CD4-positive, alpha-beta T cell treated with Interleukin-17A for 4 hours (primary cell): ENCODE data around the gene NDUFC1.
"Not testable (repeated sequence)": the region's sequence is repeated elsewhere in the genome, so short reads cannot be mapped to it uniquely, and the experiment has no call there.

Experiments
- DNase-seq: peaks from one replicate; pipeline ENCODE4 v3.0.0-alpha.2; 2020; ENCODE audit warnings: mixed read lengths

Gene NDUFC1

DNA sequence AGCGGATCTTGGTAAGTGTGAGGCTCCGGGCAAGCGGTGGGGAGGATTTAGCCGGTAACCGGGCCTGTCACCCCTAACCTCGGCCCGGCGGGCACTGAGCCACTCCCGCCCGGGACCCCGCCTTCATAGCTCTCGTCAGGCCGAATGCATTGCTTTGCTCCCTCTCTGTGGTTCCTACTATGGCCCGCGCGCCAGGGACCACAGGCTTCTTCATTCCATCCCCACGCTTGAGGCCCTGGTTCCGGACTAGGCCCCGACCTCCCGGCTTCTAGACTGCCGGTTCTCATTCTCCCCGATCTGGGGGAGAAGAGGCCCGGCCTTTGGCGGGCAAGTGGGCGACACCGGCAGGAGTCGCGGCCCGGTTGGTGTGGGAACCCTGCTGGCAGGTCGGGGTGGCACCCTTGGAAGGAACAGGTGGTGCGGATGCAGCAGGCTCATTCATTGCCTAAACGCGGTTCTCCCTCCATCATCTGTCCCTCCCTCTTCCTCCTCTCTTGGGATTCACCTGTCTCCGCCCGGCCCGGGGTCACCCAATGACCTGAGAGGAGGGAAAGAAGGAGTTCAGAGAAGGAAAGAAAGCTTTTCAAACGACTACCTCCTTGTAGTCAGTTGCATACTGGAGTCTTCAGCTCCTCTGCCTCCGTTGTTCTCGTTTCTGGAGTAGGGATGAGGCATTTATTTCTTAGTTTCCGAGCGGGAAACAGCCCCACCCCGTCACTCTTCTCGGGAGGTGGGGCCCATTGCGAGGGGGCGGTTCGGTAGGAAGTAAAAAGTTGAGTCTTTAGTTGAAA is at the start of gene NDUFC1:
Gene NDUFC1, minus strand, starts transcription at position 657 of the 791 bp plus-strand sequence. CDS start 6,679 bp downstream, outside the sequence.
- DNase-seq, result peak; percentile 65

DNA sequence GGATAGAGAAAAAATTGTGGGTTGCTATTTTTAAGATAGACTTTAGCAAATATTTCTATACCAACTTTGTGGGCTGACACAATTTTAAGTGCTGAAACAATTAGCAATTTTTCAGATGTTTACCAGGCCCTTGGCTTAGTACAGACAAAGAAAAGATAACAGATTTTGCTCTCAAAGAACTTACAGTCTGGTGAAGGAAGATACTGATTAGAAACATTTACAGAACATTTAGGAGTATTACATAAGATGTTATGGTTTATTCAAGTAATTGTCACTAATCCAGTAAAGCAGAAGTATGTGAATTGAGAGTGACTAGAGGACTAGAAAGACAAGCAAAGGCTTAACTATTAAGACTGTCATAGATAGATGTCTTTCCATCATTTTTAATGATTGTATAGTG is 35.3 kb upstream of the NDUFC1 start:
- no peak for DNase-seq

DNA sequence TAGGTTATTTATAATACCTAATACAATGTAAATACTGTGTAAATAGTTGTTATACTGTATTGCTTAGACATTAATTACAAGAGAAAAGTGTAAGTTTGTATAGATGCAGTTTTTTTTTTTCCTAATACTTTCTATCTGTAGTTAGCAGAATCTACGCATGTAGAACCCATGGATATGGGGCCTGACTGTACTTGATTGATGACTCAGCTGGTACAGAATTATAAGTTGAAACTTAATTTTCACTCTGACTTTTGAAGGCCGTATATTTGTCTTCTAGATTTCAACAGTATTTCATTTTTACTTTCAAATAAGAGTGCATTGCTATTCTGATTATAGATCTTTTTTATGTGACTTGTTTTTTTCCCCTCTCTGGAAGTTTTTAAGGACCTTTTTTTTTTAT is 30.8 kb upstream of the NDUFC1 start:
- no peak for DNase-seq

DNA sequence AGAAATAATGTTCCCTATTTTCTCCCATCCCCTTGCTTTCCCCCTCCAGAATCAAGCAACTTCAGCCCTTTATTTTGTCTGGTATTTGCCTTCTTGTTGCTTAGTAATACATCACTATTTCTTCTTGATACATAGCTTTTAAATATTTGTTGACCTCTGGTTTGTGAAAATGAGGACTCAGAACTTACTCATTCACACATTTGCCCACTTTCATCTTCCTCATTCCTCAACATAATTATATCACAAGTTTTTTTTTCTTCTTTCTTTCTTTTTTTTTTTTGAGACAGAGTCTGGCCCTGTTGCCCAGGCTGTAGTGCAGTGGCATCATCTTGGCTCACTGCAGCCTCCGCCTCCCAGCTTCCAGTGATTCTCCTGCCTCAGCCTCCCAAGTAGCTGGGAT is 28.9 kb upstream of the NDUFC1 start:
- DNase-seq, result no peak

DNA sequence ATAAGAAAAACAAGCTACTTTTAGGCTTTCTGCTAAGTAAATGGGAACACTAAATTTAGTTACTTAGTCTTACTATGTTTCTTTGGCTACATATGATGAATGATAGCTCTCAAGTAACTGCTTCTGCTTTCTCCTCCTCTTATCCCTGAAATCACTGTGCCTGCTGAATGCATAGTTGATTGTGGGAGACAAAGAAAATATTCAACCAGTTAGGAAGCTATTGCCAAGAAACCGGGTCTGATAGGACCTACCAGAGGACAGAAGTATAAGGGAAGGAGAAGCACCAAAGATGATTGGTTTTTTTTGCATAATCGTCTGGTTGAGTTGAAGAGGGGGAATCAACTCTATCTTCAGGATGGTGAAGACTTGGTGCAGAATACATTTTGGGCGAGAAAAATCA is 28.0 kb upstream of the NDUFC1 start:
- DNase-seq, result no peak

DNA sequence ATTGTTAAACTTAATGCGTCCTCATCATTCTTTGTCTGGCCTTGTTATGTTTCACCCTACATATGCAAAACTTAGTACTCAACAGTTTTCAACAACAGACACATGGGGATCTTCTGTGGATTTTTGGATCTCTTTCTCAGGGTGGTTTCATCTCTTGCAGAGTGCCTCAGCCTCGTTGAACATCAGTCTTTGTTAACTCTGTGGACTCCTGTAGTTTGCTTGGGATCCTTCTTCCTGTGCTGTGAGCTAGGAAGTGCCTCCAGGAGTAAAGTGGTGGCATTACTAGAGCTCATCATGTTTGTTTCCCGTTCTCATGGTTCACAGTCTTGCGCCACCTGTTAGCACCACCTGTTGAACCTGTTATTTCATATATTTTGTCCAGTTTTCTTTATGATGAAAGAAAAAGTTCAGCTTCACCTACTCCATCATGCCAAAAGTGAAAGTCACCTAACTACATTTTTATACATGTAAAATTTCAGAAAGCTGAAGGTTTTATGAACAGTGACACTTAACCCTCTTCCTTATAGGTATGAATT is 27.5 kb upstream of the NDUFC1 start:
- DNase-seq, result no peak

DNA sequence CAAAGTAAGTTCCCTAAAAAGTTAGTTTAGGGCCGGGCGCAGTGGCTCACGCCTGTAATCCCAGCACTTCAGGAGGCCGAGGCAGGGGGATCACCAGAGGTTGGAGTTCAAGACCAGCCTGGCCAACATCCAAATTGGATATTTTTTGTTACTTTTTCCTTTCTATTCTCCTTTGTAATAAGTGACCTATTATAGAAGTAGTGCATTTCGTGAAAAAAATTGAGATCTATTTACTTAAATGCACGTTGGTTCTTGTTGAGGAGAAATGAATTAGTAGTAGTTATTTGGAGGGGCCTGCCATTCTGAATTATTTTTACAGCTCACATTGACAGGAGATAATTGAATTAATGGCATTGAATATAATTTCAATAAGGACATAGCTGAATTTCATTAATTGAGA is 22.3 kb upstream of the NDUFC1 start:
- no peak for DNase-seq

DNA sequence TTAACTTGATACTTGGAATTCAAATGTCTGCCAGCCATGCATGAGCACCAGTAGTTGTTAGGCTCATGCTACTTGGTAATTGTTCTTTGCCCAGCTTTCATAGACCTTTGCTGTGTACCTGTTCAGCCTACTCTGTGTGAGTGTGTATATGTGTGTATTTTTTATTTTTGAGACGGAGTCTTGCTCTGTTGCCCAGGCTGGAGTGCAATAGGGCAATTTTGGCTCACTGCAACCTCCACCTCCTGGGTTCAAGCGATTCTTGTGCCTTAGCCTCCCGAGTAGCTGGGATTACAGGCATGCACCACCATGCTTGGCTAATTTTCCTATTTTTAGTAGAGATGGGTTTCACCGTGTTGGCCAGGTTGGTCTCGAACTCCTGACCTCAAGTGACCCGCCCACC is 20.3 kb upstream of the NDUFC1 start:
- DNase-seq, result not testable (repeated sequence)

DNA sequence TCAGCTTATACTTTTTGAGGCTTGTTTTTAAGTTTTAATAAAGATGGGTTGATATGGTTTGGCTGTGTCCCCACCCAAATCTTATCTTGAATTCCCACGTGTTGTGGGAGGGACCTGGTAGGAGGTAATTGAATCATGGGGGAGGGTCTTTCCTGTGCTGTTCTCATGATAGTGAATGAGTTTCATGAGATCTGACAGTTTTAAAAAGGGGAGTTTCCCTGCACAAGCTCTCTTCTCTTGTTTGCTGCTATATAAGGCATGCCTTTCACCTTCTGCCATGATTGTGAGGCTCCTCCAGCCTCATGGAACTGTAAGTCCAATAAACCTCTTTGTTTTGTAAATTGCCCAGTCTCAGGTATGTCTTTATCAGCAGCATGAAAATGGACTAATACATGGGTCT is 19.8 kb upstream of the NDUFC1 start:
- not testable (repeated sequence) for DNase-seq

DNA sequence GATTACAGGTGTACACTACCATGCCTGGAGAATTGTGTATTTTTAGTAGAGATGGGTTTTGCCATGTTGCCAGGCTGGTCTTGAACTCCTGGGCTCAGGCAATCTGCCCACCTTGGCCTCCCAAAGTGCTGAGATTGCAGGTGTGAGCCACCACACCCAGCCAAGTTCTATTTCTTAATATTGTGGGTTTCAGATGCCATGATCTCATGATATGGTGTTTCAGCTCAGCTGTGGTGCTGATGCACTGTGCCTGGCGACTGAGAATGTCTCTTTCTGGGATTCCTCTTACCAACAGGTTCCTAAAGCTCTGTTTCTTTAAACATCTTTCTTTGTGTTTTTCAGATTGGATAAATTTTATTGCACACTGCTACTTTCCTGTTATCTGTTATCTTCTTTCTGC is 17.3 kb upstream of the NDUFC1 start:
- no peak for DNase-seq

DNA sequence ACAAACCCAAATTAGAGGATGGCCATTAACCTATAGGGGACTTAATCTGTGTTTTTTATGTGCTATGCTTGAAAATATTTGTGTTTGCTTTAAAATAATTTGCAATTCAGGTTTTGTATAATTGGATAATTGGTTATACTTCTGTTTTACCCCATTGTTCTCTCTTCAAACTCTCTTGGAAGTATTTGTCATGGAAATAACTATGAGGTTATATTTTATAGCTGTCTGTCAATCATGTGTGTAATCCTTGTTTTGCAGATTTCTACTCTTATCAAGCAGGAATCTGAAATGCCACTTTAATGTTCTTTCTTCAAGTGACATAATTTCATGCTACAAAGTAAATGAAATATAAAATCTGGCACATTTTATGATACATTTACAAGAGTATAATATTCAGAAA is 15.4 kb upstream of the NDUFC1 start:
- DNase-seq, result no peak

DNA sequence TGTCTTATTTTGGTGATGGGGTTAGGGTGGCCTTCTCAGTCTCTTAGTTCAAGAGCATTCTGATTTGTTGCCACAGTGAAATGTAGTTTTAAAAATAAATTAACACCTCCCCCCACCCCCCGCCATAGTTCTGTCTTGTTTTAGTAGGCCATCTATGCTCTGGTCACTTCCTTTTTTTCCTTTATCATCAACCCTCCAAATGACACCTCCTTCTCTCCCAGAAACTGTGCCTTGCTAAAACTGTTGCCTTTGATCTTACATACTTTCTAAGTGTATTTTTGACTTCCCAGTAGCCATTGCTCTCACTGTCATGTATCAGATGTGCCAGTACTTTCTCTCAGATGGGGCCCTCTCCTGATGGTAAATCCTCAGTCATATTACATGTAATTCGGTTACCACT is 14.5 kb upstream of the NDUFC1 start:
- DNase-seq, result no peak

DNA sequence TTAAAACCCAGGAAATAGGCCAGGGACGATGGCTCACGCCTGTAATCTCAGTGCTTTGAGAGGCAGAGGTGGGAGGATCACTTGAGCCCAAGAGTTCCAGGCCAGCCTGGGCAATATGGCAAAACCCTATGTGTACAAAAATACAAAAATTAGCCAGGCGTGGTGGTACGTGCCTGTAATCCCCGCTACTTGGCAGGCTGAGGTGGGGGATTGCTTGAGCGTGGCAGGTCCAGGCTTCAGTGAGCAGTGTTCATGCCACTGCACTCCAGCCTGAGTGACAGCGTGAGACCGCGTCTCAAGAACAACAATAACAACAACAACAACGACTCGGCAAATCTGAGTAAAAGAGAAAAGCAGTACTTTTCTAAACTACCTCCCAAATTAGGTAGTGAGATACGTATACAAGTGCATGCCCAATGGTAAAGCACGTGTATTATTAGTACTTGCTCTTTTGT is 13.0 kb upstream of the NDUFC1 start:
- no peak for DNase-seq

DNA sequence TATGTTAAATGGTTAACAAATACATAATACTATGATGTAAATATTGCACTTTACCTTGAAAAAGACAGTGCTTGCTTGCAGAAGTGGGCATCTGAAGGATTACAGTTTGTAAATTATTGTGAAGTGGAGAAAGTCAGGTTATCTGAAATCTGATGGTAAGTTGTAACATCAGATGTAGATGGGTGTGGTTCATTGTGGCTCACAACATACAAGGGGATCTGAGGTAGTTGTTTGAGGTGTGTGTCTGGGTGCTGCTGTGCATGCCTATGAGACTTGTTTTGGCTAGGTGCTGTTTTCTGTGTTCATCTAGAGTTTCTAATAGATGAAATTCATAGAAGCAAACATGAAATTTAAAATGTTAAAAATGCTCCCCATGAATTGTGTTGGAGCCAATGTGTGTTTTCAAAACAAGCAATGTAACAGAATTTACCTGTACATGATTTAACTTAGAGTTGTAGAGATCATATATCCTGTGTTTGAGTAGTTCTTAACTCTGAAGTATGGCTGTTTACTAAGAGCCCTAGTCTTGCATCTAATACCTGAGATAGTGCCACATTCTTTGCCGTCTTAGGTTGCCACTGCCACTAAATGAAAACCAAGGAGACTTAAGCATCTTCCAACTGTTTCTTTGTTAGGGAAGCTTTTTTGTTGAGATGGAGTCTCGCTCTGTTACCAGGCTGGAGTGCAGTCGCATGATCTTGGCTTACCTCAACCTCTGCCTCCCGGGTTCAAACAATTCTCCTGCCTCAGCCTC is 11.9 kb upstream of the NDUFC1 start:
- DNase-seq, result peak; percentile 22

DNA sequence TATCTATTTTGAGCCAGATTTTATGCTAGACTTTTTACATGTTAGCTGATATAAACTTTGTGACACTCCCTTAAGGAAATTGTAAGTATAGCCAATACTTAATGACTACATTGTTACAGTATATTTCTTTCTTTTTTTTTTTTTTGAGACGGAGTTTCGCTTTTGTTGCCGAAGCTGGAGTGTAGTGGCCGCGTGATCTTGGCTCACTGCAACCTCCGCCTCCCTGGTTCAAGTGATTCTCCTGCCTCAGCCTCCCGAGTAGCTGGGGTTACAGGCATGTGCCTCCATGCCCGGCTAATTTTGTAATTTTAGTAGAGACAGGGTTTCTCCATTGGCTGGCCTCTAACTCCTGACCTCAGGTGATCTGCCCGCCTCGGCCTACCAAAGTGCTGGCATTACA is 11.1 kb upstream of the NDUFC1 start:
- DNase-seq, result not testable (repeated sequence)

DNA sequence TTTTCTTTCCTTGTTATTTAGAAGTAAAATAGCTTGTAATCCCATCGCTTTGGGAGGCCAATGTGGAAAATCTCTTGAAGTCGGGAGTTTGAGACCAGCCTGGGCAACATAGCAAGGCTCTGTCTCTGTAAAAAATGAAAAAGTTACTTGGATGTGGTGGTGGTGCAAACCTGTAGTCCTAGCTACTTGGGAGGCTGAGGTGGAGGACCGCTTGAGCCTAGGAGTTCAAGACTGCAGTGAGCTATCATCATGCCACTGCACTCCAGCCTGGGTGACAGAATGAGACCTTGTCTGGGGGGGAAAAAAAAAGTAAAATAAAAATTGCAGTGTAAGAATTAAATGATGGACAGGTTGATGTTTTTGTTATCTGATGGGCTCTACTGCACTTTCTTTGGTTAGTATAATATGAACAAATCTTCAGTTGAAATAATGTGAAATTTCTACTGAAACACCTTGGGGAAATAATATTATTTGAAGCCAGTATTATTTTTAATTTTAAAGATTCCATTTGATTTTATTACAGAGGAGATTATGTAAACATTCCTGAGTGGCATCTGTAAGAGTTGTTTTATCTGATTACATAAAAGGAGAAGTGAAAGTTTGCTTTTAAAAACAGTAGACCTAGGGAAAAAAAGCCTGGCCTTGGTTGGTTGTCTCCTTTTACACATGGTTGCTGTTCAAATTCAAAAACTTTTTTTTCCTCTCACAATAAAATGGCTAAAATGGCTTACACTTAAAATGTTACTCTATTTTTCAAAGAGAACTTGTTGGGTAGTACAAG is 10.5 kb upstream of the NDUFC1 start:
- DNase-seq, result no peak

DNA sequence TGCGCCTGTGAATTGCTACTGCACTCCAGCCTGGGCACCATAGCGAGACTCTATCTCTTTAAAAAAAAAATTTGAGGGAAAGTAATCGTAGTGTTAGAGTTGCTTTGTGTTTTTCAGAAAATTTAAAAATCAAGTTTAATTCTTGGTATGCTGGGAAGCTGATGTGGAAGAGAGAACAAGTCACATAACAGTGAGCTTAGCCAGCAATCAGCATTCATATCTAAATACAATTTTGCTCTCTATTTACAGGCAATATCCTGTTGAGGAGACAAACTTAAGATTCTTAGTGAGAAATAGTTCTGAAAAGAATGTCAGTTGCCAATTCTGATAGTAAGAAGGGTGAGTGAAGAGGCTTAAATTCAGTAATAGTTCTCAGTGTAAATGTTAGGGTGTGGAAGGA is 9.6 kb upstream of the NDUFC1 start:
- DNase-seq, result no peak

DNA sequence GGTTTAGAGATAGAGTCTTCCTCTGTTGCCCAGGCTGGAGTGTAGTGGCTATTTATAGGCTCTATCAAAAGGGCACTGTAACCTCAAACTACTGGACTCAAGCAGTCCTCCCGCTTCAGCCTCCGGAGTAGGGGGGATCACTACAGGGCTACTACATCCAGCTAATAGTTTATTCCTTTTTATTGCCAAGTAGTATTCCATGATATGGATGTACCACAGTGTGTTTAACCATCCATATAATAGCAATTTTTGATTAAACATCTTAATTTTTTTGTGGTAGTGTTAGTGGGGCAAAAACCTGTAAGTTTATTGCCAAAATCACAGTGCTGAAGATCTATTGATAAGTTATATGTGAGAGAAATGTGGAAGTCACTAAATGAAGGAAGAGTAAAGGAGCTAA is 2.6 kb upstream of the NDUFC1 start:
- DNase-seq, result no peak

DNA sequence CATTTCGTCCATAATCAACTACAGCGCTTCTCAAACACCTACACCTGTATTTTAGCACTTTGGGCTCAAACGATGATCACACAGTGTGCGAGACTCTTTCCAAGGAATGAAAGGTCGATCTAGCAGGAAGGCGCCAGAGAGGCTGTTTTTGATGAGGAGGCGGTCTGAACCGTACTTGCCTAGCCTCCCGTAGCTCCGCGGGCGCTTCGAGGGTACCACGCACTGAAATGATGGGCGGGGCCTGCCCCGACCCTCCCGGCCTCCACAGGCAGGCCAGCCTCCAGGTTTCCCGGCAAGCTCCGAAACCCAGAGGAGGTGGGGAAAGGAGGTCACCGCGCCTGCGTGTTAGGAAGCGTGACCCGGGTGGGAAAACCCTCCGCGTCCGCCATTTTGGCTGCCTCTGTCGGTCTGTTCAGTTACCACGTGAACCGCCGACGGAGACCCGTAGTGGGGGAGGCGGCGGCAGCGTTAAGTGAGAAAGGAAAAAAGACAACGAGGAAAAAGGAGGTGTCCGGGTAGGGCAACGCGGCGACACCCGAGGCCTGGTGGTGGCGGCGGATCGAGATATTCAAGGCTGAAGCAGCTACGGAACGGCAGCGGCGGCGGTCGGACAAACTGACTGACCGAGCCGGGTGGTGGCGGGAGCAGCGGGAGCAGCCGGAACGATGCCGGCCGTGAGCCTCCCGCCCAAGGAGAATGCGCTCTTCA is 1.0 kb downstream of the NDUFC1 start, which contains the start of gene NAA15:
Gene NAA15, plus strand, starts transcription at position 393 of the 708 bp plus-strand sequence. Its CDS starts 273 bp downstream, at position 666.
- DNase-seq, result peak; percentile 98

DNA sequence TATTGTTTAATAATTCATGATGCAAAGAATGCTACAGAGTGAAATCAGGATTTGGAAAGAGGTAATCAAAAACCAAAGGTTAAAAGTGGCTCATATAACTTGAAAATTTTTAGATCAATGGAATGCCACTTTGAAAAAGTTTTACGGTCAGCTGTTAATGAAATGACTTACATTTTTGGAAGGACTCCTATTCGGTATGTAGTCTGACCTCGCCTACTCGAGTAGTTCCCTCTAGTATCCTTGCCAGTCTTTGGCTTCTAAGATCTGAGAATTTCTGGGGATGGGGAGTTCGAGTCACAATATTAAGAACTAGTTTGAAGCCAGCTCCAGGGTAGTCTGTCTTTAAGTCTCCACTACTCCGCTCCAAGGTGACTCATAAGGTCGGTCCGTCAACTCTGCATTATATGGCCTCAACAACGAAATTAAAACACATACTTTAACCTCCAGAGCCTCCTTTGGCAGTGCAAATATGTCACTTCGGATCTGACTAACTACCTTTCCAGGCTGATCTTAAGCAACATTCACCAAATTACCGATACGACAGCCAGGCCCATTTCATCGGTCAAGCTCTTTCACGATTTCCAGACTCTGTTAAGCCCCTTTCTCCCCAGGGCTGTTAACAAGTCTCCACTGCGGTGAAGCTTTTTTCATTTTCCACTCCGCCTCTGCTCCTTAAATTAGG is 1.7 kb downstream of the NDUFC1 start:
- DNase-seq, result peak; percentile 34

DNA sequence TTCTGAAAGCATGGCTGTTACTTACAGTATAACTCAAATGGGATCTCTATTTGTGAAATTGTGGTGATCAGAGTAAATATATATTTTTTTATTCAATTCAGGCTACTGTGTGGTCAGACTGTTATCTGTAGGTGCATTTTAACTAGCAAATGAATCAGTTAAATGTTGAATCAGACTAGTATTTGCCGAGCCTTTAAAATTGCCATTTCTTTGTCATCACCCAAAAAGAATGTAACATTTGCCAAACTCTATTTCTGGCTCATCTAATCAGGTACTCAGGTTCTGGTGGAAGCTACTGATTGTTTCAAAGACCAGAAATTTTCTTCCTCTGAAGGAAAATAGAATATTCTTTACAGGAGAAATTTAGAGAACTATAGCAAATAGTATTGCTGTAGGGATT is 2.7 kb downstream of the NDUFC1 start:
- no peak for DNase-seq

DNA sequence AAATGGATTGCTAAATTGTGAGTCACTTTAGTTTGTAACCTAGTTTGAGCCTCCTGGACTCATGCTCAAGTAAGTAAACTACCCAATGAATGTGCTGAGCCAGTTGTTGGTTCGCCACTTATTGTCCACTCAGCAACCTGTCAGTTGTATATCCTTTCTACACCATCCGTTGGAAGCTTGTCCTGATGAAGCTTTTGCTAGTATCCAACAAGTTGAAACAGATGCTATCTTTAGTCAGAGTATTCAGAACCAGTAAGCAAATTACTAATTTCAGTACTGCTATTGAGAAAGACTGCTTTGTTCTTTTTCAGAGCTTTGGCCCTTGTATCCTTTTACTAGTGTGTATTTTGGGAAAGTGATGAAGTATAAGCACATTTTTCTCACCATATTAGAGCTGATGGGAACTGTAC is 5.3 kb downstream of the NDUFC1 start:
- DNase-seq, result no peak
